Large intestine (tissue), 3 donors: ENCODE data around the gene ALDH9A1. TPM values are rescaled to one million over a fixed set of nuclear protein-coding genes. Genes with fewer than 3 reads are reported as not detected.

ENCODE experiments used
- DNase-seq, 2 donors: peaks; one replicate each; pipeline versions ENCODE4 v3.0.0 to v3.0.0-alpha.2; 2013
- H3K27ac ChIP-seq: one replicate; pipeline ENCODE4 v1.5.1; 2013; ENCODE audit warnings: low read length
- H3K27me3 ChIP-seq: 2 replicates; pipeline ENCODE4 v1.6.1; 2013; ENCODE audit warnings: low read length; ENCODE audit not compliant: control insufficient read depth, insufficient read depth
- H3K36me3 ChIP-seq: 2 replicates; pipeline ENCODE4 v1.6.1; 2013; ENCODE audit warnings: low read length; ENCODE audit not compliant: control insufficient read depth, insufficient read depth
- H3K4me1 ChIP-seq: one replicate; pipeline ENCODE4 v1.6.1; 2013; ENCODE audit warnings: low read length; ENCODE audit not compliant: control insufficient read depth, insufficient read depth
- H3K4me3 ChIP-seq: one replicate; pipeline ENCODE4 v1.5.1; 2013; ENCODE audit warnings: low read length
- H3K9me3 ChIP-seq: one replicate; pipeline ENCODE4 v1.6.1; 2013; ENCODE audit warnings: mild to moderate bottlenecking, low read depth, low read length, moderate library complexity; ENCODE audit not compliant: control insufficient read depth
- WGBS: methylation state at CpG from one replicate; pipeline ENCODE4 v1.1.5; 2013; ENCODE audit warnings: low lambda C conversion rate; ENCODE audit not compliant: insufficient coverage; 5-methylcytosine and 5-hydroxymethylcytosine counted together
- polyA plus RNA-seq: library from polyadenylated mRNA; unstranded; fragments of 120-200 nt; gene quantifications from one replicate; pipeline ENCODE4 v1.2.1, GENCODE V29; 2013

ALDH9A1 gene
- polyA plus RNA-seq, 1 donor: 66.6 TPM

DNA sequence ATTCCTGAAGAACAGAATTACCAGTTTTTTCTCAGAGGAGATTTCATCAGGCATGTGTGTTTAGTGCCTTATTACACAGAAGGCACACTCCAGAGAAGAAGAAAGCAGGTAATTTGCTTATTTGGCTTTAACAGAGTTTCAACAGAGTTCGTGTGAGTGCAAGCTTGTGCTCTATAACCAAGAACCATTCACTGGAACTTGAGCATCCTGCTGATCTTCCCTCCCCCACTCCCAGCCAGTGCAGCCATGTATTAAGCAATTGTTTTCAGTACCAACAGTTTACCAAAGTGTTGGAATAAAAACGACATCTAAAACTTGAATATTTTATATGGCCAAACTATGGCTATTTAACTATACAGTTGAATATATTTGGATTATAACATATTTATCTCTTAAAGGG lies 63.0 kb downstream of the ALDH9A1 start:
- no peak for DNase-seq
- no peaks in the 10 kb centered on the region for H3K27me3 ChIP-seq
- peaks cover 18% of the 10 kb centered on the region for H3K4me1 ChIP-seq
- H3K9me3 ChIP-seq: no peaks in the 10 kb centered on the region
- no peak overlapping the region for H3K27ac ChIP-seq
- 100% methylated on average over 1 of the region's 2 CpGs for WGBS
- H3K4me3 ChIP-seq: no peak overlapping the region
- peaks cover 5% of the 10 kb centered on the region for H3K36me3 ChIP-seq

DNA sequence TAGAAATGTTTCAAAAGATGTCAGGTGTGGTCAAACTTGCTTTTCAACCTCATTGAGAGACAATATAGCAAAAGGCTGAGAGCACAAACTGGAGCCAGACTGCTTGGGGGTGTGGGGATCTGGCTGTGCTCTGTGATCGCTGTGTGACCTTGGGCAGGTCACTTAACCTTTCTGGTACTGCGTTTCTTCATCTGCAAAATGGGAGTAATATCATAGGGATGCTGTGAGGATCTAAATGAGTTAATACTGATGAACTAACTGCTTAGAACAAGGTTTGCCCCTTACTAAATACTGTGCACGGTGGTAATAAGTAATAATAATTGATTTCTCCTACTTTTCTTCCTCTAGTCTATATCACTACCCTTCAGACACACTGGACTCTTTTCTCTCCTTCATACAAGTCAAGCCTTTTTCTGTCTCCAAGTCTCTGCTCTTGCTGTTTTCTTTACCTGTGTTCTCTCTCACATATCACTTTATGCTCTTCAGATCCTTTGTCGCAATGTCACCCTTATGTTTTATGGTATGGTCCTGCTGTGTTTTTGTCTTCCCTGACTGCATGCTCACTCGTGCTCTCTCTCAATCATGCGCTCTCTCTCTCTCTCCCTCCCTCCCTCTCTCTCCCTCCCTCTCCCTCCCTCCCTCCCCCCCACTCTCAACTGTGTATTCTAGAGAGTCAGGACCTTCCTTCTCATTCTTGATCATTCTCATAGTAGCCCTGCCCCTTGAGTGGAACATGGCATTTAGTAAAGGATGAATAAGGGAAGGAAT lies 64.0 kb downstream of the ALDH9A1 start:
- DNase-seq: no peak
- peaks cover 4% of the 10 kb centered on the region for H3K36me3 ChIP-seq
- H3K4me1 ChIP-seq: peaks cover 25% of the 10 kb centered on the region
- no peak overlapping the region for H3K4me3 ChIP-seq
- H3K9me3 ChIP-seq: no peaks in the 10 kb centered on the region
- no peaks in the 10 kb centered on the region for H3K27me3 ChIP-seq
- H3K27ac ChIP-seq: no peak overlapping the region
- 100% methylated on average over 2 of the region's 6 CpGs for WGBS

DNA sequence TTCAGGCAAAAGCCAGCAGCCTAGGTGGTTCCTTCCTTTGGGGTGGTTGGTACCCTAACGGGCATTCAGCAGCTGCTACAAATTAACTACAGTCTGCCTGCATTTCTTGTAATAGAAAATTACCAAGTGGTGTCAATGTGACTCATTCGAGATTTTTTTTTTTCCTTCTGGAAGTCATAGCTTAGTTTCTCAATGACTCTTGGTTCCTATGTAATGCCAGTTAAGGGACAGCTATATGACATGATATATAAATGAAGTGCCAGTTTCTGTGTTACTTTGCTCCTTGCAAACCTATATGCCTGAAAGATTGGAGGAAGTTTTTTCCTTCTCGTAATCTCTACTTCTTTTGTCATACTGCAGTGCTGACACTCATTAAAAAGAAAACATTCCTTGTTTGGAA lies 64.7 kb downstream of the ALDH9A1 start:
- H3K4me1 ChIP-seq: peaks cover 33% of the 10 kb centered on the region
- H3K27me3 ChIP-seq: no peaks in the 10 kb centered on the region
- no peak overlapping the region for H3K27ac ChIP-seq
- WGBS: 91% methylated on average over 1 of the region's 3 CpGs
- peak; percentile 7 to 35 for DNase-seq
- no peaks in the 10 kb centered on the region for H3K9me3 ChIP-seq
- H3K36me3 ChIP-seq: no peaks in the 10 kb centered on the region
- H3K4me3 ChIP-seq: no peak overlapping the region

DNA sequence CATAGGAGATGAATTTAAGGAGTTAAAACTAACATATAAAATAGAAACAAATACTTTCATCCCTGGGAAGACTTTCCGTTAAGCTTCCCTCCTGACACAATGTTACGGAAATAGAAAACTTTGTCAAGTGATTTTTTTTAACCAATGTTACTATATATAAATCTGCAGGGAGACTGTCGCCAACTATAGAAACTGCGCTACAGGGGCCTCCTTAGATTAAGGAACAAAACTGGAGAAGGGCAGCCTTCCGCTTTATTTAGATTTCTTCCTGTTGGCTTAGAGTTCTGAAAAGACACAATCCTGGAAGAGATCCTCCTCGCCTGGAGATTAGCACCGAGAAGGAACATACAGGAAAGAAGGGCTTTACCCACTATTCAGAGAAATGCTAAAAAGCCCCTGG lies 65.9 kb downstream of the ALDH9A1 start:
- Histone ChIP-seq H3K4me3 (peak overlapping the region; percentile 59), H3K4me1 (peaks cover 30% of the 10 kb centered on the region), H3K27me3 (no peaks in the 10 kb centered on the region), H3K9me3 (no peaks in the 10 kb centered on the region), H3K36me3 (no peaks in the 10 kb centered on the region), H3K27ac (peak overlapping the region; percentile 97)
- DNase-seq: no peak
- WGBS: 34% methylated on average over 6 of the region's 7 CpGs

DNA sequence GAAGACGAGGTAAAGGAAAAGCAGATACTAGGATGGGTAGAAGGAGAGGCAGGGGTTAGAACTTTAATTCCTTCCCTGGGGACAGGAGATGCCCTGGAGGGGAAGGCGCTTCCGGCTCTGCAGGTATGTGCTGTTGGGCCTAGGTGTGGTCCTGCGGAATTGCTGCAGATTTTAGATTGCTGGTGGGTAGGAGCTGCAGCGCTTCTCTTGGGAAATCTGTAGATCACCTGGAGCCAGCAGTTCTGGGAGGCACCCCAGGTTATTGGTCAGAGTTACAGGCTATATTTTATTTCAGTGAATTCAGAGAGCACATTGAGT lies 66.3 kb downstream of the ALDH9A1 start:
- peak overlapping the region; percentile 59 for H3K4me3 ChIP-seq
- peak overlapping the region; percentile 97 for H3K27ac ChIP-seq
- no peaks in the 10 kb centered on the region for H3K36me3 ChIP-seq
- peaks cover 28% of the 10 kb centered on the region for H3K4me1 ChIP-seq
- H3K9me3 ChIP-seq: no peaks in the 10 kb centered on the region
- no CpG with 5 or more reads among the region's 5 CpGs for WGBS
- no peaks in the 10 kb centered on the region for H3K27me3 ChIP-seq
- DNase-seq: no peak

DNA sequence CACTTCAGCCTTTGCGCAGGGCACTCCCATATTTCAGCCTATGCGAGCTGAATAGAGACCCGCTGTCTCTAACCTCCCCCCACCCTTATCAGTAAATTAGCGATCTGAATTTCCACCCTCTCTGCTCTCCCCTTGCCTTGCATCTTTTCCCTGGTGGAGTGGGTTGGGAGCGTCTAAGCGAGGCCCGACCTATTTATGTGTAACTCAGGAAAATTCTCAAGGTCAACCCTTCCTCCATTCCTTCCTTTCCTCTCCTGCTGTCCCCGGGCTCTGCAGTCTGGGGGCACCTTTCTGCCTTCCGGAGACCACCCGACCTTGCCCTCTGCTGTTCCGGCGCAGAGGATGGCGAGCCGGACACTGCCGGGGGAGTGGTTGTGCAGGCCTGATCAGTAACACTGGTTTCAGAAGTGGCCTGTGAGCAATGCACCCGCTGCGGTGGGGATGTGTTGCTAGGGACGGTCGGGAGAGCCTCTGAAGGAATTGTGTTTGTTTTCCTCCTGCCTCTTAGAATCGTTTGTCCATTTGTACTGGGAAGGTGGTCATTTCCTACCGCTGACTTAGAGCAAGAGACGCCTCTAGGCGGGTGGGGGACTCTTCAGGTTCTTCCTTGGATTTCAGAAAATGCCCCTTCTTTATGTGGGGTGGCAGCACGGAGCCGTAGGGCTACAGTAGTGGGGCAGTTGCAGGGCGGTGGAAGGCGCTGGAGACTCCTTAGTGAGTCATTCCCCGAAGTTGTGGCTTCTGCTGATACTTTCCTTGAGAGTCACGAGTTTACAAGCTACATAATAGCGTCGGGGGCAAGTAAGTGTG lies 66.8 kb downstream of the ALDH9A1 start:
- peak; percentile 61 to 88 for DNase-seq
- 0% methylated on average over 3 of the region's 31 CpGs for WGBS
- Histone ChIP-seq H3K27me3 (no peaks in the 10 kb centered on the region), H3K36me3 (no peaks in the 10 kb centered on the region), H3K9me3 (no peaks in the 10 kb centered on the region), H3K4me3 (peak overlapping the region; percentile 59), H3K27ac (peak overlapping the region; percentile 97), H3K4me1 (peaks cover 28% of the 10 kb centered on the region)

DNA sequence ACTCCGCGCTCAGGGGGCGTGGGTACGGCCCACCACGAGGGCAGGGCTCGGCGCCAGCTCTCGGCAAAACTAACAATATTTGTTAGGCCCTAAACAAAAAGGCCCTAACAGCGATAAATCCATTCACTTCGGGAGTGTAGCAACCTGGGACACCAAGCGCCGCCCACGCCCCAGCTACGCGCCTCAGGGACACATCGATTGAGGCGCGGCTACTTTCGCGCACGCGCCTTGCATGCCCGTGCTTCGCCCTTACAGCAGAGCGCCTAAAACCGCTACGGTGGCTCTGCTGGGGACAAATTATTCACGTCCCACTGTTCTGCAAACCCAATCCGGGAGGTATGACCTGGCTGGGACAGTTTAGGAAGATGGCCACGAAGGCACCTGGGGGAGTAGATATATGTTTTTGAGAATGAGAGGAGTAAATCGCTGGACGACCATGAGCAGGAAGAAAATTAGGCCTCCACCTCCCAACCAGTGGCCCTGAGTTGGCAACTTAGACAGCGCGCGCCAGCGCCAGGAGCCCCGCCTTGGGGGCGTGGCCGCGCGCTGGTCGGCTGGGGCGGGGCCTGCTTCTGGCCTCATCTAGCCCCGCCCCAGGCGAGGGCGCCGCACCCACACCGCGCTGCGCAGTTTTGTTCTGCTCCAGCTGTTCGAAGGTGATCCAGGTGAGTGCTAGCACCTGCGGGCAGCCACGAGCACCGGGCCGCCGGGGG lies 67.6 kb downstream of the ALDH9A1 start, which contains the start of gene MGST3:
MGST3 (plus strand) TSS at position 606 of the 713 bp plus-strand sequence. CDS start 18,614 bp downstream, outside the sequence.
- no peaks in the 10 kb centered on the region for H3K27me3 ChIP-seq
- WGBS: no CpG with 5 or more reads among the region's 56 CpGs
- H3K4me1 ChIP-seq: peaks cover 28% of the 10 kb centered on the region
- H3K27ac ChIP-seq: peak within 1 kb of the TSS; percentile 97
- no peaks in the 10 kb centered on the region for H3K9me3 ChIP-seq
- peak within 1 kb of the TSS; percentile 59 for H3K4me3 ChIP-seq
- peak; percentile 96 to 98 for DNase-seq
- no peaks in the 10 kb centered on the region for H3K36me3 ChIP-seq

DNA sequence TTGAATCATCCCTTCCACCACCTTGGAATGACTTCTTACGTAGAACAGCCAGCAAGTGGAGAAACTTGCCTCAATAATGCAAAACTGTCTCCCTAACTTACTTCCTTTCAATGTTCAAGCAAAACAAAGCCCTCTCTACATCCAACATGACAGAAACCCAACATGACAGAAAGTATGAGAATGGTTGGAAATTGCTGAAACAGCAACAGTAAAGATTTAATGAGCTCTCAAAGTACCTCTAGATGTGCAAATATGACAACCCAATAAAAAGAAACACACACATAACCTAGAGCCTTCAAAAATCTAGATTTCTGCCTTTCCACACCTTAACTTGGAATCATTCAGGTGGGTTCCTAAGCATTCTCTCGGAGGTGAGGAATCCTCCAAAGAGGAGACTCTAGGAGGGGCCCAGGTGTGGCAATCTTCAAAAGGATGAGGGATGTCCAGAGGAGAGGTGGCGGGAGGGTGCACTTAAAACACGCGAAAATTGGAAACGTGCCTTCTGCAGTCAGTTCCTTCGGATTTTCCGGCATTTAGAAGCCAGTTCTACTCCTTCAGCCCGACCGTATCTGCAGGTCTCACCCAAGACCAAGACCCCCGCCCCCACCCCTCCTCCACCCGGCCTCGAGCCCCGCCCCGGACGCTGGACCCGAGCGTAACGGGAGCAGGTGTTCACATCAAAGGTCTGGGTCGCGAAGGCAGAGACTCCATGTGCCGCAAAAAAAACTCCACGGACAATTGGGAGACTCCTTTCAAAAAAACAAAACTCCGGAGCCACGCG lies 68.3 kb downstream of the ALDH9A1 start:
- WGBS: no CpG with 5 or more reads among the region's 26 CpGs
- Histone ChIP-seq H3K27me3 (no peaks in the 10 kb centered on the region), H3K4me3 (peak overlapping the region; percentile 59), H3K27ac (peak overlapping the region; percentile 97), H3K36me3 (no peaks in the 10 kb centered on the region), H3K9me3 (no peaks in the 10 kb centered on the region), H3K4me1 (peaks cover 28% of the 10 kb centered on the region)
- DNase-seq: peak in 1 of 2 donors; percentile 26

DNA sequence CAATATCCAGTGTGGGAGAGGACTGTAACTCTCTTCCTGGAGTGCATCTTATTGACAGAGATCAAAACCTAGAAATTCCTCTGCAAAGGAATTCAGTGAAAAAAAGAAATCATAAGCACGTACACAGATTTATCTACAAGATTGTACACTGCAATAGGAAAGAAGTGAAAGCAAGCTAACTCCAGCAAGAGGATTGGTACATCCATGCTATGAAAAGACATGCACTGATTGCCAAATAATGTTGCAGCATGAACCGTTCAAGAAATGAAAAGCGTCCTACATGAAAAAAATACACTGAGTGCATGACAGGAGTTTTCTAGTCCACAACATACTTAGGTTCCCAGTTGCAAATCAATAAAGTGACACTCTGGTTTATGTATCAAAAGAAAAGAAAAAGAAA lies 69.2 kb downstream of the ALDH9A1 start:
- DNase-seq: peak in 1 of 2 donors; percentile 9
- Histone ChIP-seq H3K27ac (peak overlapping the region; percentile 47), H3K36me3 (no peaks in the 10 kb centered on the region), H3K27me3 (no peaks in the 10 kb centered on the region), H3K9me3 (no peaks in the 10 kb centered on the region), H3K4me1 (peaks cover 27% of the 10 kb centered on the region), H3K4me3 (no peak overlapping the region)
- 100% methylated on average over 2 of the region's 3 CpGs for WGBS
